Skin epidermis (tissue), 12 donors: Measurements from ENCODE around the gene DMRTB1.
"Not testable (repeated sequence)": the region's sequence is repeated elsewhere in the genome, so short reads cannot be mapped to it uniquely, and the experiment has no call there.

Source experiments
- H3K27ac ChIP-seq, 21 experiments: fragments of 200-600 bp; sonication (generic) in 11 of 21; one replicate each; pipeline ENCODE4 v1.5.0; 2020; ENCODE audit warnings: mild to moderate bottlenecking in 3 of 21, inconsistent platforms in 2 of 21, moderate library complexity in 2 of 21
- H3K4me3 ChIP-seq, 7 experiments: fragments of 200-600 bp; sonication (generic) in 2 of 7; one replicate each; pipeline ENCODE4 v1.5.0; 2020; ENCODE audit warnings: inconsistent platforms in 2 of 7, mild to moderate bottlenecking in 2 of 7, moderate library complexity in 1 of 7

The DMRTB1 gene

DNA sequence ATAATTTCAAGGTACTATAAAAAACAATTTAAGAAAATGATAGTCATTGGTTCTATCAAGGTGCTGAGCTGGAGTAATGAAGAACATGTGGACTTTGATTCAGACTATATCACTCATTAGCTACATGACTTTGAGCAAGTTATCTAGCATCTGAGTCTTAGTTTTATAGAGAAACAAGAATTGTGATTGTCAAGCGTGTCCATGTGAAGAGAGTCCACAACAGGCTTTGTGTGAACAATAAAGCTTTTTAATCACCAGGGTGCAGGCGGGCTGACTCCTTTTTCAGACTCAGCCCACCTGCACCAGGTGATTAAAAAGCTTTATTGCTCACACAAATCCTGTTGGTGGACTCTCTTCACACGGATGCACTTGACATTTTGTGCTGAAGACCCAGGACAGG lies 26.6 kb upstream of the DMRTB1 start:
- Histone ChIP-seq H3K4me3 (no peak overlapping the region), H3K27ac (no peak overlapping the region)

DNA sequence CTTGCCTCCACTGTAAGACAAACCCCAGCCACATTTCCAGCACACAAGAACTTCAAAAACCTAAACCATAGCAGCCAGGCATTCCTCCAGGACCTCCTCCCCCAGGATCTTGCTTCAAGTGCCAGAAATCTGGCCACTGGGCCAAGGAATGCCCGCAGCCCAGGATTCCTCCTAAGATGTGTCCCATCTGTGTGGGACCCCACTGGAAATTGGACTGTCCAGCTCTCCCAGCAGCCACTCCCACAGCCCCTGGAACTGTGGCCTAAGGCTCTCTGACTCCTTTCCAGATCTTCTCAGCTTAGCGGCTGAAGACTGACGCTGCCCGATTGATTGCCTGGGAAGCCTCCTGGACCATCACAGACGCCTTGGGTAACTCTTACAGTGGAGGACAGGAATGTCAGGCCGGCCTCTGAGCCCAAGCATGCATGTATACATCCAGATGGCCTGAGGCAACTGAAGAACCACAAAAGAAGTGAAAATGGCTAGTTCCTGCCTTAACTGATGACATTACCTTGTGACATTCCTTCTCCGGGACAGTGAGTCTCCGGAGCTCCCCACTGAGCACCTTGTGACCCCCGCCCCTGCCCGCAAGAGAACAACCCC lies 24.7 kb upstream of the DMRTB1 start:
- H3K4me3 ChIP-seq, H3K27ac ChIP-seq: not testable (repeated sequence)

DNA sequence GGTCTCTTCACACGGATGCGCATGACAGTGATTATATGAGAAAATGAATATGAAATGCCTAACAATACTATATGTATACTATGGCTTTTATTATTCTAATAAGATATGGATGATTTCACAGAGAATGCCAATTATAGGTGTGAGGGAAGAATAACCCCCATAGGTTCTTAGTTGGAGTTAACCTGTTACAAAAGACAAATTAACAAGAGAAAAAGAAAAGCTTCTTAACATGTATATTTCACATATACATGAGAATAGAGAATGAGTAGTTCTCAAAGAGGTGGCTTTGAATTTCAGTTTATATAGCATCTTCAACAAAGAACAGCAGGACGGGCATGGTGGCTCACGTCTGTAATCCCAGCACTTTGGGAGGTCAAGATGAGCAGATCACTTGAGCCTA lies 24.0 kb upstream of the DMRTB1 start:
- Histone ChIP-seq H3K4me3 (no peak overlapping the region), H3K27ac (no peak overlapping the region)

DNA sequence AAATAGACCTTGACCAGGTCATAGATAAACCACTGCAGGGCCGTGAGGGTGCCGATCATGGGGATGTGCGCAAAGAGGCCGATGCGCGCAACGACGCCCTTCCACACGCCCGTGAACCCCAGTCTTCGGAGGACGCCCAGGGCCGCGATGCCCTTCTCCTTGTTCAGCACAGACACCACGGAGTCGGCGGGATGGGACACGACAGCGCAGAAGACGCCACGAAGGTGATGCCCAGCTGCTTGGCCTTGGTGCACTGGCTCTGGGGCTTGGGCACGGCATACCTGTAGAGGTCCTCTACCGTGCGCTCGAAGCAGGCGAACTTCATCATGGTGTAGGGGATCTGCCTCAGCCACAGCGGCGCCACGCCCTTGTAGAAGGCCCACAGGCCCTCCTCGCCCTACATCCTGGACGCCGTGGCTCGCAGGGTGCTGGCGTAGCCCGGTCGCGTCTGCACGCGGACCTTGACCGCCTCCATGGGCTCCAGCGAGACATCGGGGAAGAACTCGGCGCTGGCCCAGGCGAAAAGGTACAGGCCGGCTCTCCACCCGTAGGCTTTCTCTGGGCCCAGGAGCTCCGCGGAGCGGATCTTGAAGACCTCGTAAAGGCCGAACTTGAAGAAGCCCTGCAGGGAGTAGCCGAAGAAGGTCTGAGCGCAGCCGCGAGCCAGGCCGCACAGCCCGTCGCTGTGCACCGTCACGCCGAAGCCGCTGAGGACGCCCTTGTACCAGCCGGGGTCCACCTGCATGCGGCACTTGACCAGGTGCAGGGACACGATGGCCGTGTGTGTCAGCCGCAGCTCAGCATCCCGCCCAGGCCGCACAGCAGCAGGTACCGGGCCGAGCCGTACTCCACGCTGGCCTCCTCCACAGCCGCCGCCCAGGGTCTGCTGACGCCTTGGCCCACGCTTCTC lies 20.5 kb upstream of the DMRTB1 start:
- Histone ChIP-seq H3K27ac (no peak overlapping the region), H3K4me3 (no peak overlapping the region)

DNA sequence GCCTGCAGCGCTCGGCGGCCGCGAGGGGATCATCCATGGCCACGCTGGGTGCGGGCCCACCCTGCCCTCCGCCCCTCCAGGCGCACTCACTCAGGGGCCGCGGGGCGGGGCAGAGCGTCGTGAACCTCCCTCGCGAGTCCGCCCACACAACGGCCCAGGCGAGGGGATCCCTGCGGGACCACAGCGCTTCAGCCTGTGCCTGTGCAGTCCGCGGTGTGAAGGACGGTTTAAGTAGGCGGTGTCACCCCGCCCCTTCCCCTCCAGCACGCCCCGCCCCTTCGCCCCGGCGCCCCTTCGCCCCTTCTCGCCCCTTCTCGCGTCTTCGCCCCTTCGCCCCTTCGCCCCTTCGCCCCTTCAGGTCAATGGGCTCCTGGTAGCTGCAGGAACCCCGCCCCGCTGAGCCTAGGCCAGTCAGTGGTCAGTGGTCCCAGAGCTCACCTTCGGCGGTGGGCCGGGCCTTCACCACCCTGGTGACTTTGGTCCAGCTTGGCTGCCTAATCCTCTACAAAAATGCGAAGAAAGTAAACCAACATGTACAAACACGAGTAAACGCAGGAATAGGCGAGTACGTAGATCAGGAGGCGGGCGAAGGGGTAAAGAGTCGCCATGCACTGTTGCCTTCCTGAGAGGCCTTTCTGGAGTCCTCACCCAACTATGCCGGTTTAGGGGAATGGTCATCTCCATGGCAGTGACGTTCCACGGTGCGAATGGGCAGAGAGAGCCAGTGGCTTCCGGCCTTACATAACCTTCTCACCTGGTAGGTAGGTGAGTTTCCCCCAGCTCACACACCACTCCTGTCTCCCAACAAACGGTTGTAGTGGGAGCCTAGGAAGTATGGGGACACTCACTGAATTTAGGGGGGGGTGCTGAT lies 19.6 kb upstream of the DMRTB1 start:
- H3K27ac ChIP-seq, result no peak overlapping the region
- no peak overlapping the region for H3K4me3 ChIP-seq

DNA sequence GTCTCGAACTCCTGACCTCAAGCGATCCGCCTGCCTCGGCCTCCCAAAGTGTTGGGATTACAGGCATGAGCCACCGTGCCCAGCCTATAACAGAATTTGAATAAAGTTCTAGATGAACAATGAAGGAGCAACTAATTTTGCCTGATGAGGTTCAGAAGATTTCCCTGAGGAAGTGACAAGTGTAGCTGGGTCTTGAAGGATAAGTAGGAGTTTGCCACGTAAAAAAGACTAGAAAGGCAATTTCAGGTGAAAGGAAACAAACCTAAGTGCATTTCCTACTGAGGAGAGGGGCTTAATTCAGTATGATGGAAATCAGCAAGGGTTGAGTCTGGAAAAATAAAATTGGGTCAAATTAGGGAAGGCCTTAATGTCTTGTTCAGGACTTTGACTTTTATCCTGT lies 18.6 kb upstream of the DMRTB1 start:
- Histone ChIP-seq H3K27ac (no peak overlapping the region), H3K4me3 (no peak overlapping the region)

DNA sequence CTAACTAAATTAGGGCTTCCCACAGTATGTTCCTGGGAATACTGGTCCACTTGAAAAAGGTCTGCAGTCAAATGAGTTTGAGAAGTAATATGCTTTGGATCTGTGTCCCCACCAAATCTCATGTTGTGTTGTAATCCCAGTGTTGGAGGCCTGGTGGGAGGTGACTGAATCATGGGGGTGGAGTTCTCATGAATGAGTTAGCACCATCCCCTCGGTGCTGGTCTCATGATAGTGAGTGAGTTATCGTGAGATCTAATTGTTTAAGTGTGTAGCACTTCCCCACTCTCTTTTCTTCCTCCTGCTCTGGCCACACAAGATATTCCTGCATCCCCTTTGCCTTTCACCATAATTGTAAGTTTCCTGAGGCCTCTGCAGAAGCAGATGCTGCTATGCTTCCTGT lies 16.9 kb upstream of the DMRTB1 start:
- Histone ChIP-seq H3K4me3 (no peak overlapping the region), H3K27ac (no peak overlapping the region)

DNA sequence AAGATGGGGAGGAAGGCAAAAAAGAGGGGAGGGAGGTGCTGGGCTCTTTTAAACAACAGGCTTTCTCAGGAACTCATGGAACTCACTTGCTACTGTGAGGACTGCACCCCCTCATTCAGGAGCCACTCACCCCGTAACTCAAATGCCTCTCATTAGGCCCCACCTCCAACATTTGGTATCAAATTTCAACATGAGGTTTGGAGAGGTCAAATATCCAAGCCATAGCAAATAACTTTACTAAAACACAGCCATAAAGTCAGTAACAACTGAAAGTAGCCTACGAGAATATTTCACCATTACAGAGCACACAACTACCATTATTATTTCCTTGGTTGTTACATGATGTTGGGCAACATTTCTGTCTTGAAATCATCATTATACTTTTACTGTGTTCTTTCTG lies 13.1 kb upstream of the DMRTB1 start:
- H3K27ac ChIP-seq, result no peak overlapping the region
- H3K4me3 ChIP-seq, result no peak overlapping the region

DNA sequence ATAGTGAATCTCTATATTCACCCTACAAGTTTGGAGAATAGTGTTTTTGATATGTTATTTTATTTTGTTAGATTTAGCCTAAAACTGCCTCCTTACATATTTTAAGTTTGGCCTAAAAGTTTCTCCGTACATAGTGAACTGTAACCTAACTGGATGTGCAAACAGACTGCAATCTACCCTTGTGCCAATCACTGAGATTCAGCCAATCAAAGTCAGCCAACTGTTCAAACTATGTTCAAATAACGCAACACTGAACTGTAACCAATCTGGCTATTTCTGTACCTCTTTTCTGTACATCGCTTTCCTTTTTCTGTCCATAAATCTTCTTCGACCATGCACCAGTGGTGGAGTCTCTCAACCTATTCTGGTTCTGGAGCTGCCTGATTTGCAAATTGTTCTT lies 11.8 kb upstream of the DMRTB1 start:
- Histone ChIP-seq H3K4me3 (no peak overlapping the region), H3K27ac (no peak overlapping the region)

DNA sequence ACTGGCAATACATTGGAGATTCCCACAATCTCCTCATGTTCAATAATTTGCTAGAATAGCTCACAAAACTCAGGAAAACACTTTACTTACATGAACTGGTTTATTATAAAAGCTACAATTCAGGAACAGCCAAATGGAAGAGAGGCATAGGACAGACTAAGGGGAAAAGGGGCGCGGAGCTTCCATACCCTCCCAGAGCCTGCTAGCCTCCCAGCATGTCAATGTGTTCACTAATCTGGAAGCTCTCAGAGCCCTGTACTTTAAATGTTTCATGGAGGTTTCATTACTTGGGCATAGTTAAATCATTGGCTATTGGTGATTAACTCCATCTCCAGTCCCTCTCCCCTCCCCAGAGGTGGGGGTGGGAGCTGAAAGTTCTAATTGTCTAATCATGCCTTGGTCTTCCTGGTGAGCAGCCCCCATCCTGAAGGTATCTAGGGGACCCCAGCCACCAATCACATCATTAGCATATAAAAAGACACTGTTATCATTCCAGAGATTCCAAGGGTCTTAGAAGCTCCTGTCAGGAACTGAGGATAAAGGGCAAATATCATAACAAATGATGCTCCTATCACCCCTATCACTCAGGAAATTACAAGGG lies 10.9 kb upstream of the DMRTB1 start:
- Histone ChIP-seq H3K27ac (no peak overlapping the region), H3K4me3 (no peak overlapping the region)

DNA sequence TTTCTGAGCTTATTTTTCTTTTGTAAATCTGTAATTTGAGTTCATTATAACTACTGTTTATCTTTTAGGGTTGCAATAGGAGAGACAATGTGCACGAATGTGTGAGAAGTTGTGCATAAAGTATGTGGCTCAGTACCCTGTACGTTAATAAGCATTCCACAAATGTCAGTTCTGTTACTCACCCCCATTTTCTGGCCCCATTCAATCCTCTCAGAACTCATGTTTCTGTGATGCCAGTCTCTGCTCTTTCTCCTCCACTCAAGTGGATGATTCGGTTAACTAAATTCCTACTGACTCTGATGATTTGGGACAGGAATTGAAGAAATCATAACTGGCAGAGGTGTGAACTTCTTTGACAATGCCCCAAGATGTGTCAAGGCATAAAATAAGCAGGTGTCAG lies 10.2 kb upstream of the DMRTB1 start:
- Histone ChIP-seq H3K27ac (no peak overlapping the region), H3K4me3 (no peak overlapping the region)

DNA sequence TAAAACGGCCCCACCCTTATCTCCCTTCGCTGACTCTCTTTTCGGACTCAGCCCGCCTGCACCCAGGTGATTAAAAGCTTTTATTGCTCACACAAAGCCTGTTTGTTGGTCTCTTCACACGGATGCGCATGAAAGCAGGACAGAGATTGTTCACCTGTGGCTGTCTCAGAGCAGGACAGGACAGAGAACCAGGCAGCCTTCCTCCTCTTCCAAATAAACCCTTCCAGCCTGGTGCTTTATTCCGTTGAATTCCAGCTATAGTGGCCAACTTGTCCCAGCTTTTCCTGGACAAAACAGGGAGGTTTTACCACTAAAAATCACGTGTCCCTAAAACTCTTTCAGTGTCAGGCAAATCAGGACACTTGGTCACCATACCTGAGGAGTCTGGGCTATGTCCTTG lies 9.5 kb upstream of the DMRTB1 start:
- Histone ChIP-seq H3K27ac (no peak overlapping the region), H3K4me3 (no peak overlapping the region)

DNA sequence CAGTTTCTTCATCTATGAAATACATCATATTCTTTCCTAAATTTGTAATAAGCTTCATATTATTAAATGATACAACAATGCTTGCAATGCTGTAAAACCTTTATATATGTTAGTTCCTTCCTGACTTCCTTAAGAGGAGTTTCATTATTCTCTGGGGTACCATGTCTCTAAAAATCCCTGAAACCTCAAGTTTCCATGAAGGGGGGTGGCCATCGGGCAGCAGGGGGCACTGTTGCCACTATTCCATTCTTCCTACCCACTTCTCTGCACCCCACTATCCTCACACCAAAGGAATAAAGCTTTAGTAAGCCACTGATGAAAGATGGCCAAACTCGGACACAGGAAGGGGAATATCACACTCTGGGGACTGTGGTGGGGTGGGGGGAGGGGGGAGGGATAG lies 9.0 kb upstream of the DMRTB1 start:
- Histone ChIP-seq H3K27ac (no peak overlapping the region), H3K4me3 (no peak overlapping the region)

DNA sequence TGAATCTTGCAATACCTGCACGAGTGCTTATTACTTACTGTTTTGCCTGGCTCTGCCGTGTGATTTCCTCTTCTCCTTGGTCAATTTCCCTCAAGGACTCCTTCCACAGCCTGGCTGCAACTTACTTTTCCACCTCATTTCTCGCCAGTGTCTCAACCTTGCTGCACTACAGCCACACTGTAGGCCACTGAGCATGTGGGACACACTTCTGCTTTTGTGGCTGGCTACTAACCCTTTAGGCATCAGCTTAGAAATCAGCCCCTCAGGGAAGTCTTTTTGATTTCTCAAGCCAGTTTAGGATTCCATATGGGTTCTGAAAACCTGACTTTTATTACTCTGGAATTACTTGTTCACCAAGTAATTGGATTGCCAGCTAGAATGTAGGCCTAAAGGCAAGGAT lies 5.2 kb upstream of the DMRTB1 start:
- H3K27ac ChIP-seq, result no peak overlapping the region

DNA sequence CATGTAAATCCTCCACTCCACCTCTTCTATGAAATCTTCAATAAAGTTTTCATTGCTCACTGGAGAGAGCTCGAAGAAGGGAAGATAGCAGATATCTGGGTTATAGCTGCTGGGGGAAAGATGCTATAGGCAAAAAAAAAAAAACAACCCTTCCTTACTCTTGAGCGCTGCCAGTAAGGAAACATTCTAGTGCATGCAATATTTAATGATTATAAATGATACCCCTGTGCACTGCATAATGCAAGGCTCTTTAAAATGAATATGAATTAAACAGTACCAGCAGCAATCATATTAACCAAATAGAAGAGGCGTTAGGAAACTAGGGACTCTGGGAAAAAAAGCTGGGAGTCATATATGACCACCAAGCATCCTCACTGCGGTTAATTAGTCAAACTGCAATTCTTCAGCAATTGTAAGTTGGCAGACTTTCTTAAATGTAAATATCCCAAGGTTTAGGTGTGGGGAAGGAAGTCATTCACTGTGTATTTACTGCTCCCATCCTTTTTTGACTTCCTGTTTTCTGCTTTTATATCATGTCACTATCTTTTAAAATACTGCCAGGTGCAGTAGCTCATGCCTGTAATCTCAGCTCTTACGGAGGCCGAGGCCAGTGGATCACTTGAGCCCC lies 3.7 kb upstream of the DMRTB1 start:
- Histone ChIP-seq H3K27ac (no peak overlapping the region), H3K4me3 (no peak overlapping the region)

More for the DNA sequence above, 5.2 kb upstream of the DMRTB1 start:
- no peak overlapping the region for H3K4me3 ChIP-seq

DNA sequence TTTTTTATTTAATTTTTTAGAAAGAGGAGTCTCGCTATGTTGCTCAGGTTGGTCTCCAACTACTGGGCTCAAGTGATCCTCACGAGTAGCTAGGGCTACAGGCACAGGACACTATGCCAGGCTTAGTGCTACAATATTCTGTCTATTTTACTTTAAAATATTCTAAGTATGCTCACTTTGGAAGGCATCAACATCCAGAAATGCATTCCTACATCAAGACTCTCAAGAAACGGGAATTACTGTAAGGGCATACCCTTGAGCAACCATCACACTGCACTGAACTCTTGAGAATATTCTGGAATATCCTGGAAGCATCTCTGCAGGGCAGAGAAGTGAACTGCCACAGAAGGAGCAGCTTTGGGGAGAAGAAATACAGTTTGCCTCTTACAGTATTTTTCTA lies 565 bp upstream of the DMRTB1 start:
- no peak overlapping the region for H3K4me3 ChIP-seq
- H3K27ac ChIP-seq, result no peak overlapping the region

DNA sequence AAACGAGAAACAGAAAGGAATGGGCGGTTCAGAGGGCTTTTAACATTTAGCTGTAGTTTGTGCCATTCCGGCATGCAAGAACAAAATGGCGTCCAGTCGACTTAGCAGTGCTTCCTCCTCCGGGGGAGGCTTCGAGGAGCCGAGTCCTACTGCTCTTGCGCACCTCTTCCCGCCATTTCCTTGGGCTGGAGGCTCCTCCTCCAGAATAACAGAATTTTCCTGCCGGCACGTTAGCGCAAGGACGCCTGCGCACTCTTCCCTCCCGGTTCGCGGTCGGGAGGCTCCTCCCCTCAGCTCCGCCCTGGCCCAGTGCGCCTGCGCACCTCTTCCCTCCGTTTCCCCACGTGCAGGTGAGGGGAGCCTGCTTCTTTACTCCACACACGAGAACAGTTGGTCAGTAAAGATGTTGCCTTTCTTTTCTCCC lies 1.0 kb downstream of the DMRTB1 start:
- Histone ChIP-seq H3K4me3 (no peak overlapping the region), H3K27ac (no peak overlapping the region)

DNA sequence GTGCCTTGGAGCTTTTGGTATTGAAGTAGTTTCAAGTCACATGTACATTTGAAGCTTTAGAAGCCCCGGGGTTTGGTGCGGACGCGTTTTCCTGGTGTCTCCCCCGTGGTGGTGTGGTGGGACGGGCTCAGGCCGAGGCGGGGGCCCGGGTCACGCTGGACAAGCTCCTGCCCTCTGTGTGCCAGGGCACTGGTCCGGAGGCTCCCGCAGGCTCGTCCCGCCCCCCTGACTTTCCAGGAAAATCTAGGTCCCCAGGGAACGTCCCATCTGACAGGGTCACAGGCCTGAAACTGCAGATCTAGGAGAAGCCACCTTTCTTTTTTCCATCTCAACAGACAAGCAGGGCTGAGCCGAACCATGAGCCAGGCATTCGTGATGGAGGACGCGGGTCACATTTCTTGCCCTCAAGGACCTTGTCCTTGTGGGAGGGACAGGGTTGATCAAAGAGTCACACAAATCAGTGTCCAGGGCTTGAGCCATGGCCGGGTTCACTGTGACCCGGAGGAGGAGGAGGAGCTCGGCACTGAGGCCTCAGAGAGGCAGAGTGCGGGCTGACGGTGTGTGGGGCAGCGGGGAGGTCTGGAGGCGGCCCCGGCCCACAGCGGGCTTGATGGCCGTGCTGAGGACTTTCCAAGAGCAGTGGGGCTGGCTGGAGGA lies 1.6 kb downstream of the DMRTB1 start:
- H3K27ac ChIP-seq, result no peak overlapping the region

DNA sequence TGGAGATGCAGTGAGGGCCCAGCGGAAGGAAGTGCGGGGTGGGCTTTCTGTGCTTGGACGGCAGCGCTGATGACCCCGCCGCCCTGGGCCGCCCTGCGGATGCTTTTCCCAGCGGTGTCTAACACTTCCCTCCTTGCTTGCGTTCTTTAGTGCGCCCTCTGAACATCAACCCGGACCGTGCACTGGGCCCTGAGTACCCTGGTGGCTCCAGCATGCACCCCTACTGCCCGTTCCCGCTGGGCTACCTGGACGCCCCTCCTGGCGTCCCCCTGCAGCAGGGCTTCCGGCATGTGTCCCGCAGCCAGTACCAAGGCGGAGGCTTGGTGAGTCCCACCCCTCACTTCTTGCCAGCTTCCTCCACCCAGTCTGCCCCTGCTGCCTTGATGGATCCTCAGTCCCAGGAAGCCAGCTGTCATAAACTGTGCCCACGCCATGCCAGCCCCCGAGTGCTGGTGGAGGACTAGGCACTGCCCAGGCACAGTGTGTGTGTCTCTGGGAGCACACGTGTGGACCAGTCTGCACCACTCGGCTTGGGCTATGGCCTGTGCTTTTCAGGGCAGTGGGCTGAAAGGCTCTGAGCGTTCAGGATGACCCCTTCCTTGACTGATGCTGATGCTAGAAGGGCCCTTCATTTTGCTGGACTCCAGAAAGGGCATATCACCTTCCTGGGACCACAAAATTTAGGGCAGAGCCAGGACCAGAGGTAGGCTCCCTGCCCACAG lies 2.3 kb downstream of the DMRTB1 start:
- no peak overlapping the region for H3K4me3 ChIP-seq

More for the DNA sequence above, 1.6 kb downstream of the DMRTB1 start:
- no peak overlapping the region for H3K4me3 ChIP-seq

More for the DNA sequence above, 2.3 kb downstream of the DMRTB1 start:
- H3K27ac ChIP-seq, result no peak overlapping the region
